SU-DHL-6 (cell line): Measurements from ENCODE around the gene PDE4D.

Source experiments
- EZH2phosphoT487 ChIP-seq: fragments of 200-600 bp; sonication (generic), shearing (Covaris generic); conservative IDR thresholded peaks from 2 replicates; pipeline ENCODE4 v1.6.1; 2018; ENCODE audit warnings: mild to moderate bottlenecking, antibody characterized with exemption, low read length, moderate library complexity, mixed read lengths
- TF ChIP-seq, protein P1 (sequence below): fragments of 200-600 bp; sonication (generic); IDR thresholded peaks from one replicate; pipeline ENCODE4 v1.5.1; 2017; ENCODE audit warnings: antibody characterized with exemption, mild to moderate bottlenecking, low read length, moderate library complexity; ENCODE audit not compliant: insufficient read depth, poor library complexity, severe bottlenecking

DNA sequence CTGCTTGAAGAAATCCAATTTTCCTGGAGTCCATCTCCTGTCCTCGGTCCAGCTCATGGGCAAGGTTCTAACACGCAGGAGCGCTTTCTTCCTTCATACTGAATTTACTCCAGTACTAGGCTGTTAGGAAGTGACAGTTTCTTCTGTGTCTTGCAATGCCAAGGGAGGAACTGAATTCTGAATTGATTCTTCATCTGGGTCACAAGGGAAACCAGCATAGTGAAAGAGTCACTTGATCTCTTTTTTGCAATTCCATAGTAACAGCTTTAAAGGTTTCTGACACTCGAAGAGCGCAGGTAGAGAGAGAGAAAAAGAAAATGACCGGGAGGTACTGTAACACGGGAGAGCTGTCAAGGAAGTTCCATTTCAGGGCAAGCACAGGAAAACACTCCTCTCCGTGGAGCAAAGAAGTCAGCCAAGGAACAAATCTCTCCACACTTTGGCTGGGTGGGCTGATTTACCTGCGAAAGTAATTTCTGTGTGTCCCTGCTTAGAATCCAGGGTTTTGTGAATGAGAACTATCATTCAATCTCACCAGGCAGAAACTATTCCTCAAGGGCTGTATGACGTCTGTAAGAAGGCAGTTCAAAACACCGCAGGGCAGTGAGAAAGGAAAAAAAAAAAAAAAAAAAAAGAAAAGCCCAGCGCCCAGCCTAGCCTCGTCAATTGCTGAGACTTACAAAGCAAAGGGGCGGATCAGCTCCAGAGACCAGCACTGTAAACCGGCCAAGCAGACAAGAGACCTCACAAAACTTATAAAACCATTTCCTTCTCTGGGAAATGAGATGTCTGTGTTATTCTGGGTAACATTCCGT is 617.8 kb downstream of the PDE4D start:
- TF ChIP-seq, protein P1, sequence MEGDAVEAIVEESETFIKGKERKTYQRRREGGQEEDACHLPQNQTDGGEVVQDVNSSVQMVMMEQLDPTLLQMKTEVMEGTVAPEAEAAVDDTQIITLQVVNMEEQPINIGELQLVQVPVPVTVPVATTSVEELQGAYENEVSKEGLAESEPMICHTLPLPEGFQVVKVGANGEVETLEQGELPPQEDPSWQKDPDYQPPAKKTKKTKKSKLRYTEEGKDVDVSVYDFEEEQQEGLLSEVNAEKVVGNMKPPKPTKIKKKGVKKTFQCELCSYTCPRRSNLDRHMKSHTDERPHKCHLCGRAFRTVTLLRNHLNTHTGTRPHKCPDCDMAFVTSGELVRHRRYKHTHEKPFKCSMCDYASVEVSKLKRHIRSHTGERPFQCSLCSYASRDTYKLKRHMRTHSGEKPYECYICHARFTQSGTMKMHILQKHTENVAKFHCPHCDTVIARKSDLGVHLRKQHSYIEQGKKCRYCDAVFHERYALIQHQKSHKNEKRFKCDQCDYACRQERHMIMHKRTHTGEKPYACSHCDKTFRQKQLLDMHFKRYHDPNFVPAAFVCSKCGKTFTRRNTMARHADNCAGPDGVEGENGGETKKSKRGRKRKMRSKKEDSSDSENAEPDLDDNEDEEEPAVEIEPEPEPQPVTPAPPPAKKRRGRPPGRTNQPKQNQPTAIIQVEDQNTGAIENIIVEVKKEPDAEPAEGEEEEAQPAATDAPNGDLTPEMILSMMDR = no peak
- no peak for TF ChIP-seq EZH2phosphoT487
